ENCODE data around the gene CAMTA1. TPM values are rescaled to one million over a fixed set of nuclear protein-coding genes. Genes with fewer than 3 reads are reported as not detected.

CAMTA1 gene
- polyA plus RNA-seq, 1 of the 3 experiments (the other 2 are of a cell fraction): 63.1 TPM

DNA sequence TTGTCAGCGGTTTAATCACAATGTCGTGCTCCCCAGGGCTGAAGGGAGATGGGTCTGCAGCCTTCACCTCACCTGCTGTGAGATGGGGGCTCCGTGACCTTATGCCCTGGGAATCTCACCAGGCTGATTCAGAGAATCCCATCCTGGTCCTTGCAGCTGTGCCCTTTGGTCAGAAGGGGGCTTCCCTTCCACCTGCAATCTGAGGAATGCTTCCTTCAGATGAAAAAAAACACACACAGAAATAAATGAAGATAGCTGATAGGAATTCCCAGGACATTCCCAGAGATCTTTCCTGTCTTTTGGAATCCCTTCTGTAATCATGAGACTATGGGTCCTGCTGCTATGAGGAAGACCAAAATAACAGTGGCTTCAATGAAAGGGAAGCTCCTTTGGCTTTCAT is 858.8 kb downstream of the CAMTA1 start:
- Histone ChIP-seq H3K9me3 (no peaks in the 10 kb centered on the region), H2AFZ (ENCODE audit: low read depth) (no peak overlapping the region), H3K27ac (ENCODE audit: low read depth in 2 of 2, low read length in 1 of 2) (peak overlapping the region in 1 of 2 experiments; percentile 81; a peak in 2 of 4 replicates), H3K9ac (no peak overlapping the region), H3K36me3 (replicated peaks in 1 of 2; ENCODE audit: control insufficient read depth in 1 of 2, insufficient read depth in 2 of 2, low read length in 1 of 2) (no peaks in the 10 kb centered on the region), H4K20me1 (ENCODE audit: insufficient read depth) (no peaks in the 10 kb centered on the region), H3K4me2 (no peak overlapping the region), H3K4me1 (ENCODE audit: control insufficient read depth in 1 of 2, insufficient read depth in 2 of 2, low read depth in 1 of 2, low read length in 1 of 2) (peaks cover 0 to 64% of the 10 kb centered on the region in 2 experiments; a peak in 1 of 4 replicates), H3K9me2 (no peaks in the 10 kb centered on the region), H3K79me2 (ENCODE audit: insufficient read depth) (no peaks in the 10 kb centered on the region), H3K4me3 (ENCODE audit: low read depth in 2 of 2, low read length in 1 of 2) (no peak overlapping the region), H3F3A (replicated peaks; ENCODE audit: insufficient read depth) (no peaks in the 10 kb centered on the region), H3K27me3 (ENCODE audit: insufficient read depth) (no peaks in the 10 kb centered on the region)
- POLR2A ChIA-PET: no interaction called here
- 69% methylated on average over 3 of the region's 3 CpGs for WGBS (ENCODE audit: low lambda C conversion rate)
- TF ChIP-seq, protein P1, sequence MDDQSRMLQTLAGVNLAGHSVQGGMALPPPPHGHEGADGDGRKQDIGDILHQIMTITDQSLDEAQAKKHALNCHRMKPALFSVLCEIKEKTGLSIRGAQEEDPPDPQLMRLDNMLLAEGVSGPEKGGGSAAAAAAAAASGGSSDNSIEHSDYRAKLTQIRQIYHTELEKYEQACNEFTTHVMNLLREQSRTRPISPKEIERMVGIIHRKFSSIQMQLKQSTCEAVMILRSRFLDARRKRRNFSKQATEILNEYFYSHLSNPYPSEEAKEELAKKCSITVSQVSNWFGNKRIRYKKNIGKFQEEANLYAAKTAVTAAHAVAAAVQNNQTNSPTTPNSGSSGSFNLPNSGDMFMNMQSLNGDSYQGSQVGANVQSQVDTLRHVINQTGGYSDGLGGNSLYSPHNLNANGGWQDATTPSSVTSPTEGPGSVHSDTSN (IDR thresholded peaks at IDR 0.05): no peak
- TF ChIP-seq RAD21 (IDR thresholded peaks at IDR 0.05; ENCODE audit: low read length): no peak
- TF ChIP-seq, protein P2, sequence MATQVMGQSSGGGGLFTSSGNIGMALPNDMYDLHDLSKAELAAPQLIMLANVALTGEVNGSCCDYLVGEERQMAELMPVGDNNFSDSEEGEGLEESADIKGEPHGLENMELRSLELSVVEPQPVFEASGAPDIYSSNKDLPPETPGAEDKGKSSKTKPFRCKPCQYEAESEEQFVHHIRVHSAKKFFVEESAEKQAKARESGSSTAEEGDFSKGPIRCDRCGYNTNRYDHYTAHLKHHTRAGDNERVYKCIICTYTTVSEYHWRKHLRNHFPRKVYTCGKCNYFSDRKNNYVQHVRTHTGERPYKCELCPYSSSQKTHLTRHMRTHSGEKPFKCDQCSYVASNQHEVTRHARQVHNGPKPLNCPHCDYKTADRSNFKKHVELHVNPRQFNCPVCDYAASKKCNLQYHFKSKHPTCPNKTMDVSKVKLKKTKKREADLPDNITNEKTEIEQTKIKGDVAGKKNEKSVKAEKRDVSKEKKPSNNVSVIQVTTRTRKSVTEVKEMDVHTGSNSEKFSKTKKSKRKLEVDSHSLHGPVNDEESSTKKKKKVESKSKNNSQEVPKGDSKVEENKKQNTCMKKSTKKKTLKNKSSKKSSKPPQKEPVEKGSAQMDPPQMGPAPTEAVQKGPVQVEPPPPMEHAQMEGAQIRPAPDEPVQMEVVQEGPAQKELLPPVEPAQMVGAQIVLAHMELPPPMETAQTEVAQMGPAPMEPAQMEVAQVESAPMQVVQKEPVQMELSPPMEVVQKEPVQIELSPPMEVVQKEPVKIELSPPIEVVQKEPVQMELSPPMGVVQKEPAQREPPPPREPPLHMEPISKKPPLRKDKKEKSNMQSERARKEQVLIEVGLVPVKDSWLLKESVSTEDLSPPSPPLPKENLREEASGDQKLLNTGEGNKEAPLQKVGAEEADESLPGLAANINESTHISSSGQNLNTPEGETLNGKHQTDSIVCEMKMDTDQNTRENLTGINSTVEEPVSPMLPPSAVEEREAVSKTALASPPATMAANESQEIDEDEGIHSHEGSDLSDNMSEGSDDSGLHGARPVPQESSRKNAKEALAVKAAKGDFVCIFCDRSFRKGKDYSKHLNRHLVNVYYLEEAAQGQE (IDR thresholded peaks at IDR 0.05; ENCODE audit: low read depth, low read length): no peak
- no peak for TF ChIP-seq ELF1 (IDR thresholded peaks at IDR 0.05)
- no peak for TF ChIP-seq SMC3 (IDR thresholded peaks at IDR 0.05; ENCODE audit: low read depth, low read length)
- no peak for TF ChIP-seq RFX5 (IDR thresholded peaks at IDR 0.05; ENCODE audit: low read length)
- TF ChIP-seq, protein P3, sequence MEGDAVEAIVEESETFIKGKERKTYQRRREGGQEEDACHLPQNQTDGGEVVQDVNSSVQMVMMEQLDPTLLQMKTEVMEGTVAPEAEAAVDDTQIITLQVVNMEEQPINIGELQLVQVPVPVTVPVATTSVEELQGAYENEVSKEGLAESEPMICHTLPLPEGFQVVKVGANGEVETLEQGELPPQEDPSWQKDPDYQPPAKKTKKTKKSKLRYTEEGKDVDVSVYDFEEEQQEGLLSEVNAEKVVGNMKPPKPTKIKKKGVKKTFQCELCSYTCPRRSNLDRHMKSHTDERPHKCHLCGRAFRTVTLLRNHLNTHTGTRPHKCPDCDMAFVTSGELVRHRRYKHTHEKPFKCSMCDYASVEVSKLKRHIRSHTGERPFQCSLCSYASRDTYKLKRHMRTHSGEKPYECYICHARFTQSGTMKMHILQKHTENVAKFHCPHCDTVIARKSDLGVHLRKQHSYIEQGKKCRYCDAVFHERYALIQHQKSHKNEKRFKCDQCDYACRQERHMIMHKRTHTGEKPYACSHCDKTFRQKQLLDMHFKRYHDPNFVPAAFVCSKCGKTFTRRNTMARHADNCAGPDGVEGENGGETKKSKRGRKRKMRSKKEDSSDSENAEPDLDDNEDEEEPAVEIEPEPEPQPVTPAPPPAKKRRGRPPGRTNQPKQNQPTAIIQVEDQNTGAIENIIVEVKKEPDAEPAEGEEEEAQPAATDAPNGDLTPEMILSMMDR (IDR thresholded peaks at IDR 0.05): no peak
- TF ChIP-seq, protein P4, sequence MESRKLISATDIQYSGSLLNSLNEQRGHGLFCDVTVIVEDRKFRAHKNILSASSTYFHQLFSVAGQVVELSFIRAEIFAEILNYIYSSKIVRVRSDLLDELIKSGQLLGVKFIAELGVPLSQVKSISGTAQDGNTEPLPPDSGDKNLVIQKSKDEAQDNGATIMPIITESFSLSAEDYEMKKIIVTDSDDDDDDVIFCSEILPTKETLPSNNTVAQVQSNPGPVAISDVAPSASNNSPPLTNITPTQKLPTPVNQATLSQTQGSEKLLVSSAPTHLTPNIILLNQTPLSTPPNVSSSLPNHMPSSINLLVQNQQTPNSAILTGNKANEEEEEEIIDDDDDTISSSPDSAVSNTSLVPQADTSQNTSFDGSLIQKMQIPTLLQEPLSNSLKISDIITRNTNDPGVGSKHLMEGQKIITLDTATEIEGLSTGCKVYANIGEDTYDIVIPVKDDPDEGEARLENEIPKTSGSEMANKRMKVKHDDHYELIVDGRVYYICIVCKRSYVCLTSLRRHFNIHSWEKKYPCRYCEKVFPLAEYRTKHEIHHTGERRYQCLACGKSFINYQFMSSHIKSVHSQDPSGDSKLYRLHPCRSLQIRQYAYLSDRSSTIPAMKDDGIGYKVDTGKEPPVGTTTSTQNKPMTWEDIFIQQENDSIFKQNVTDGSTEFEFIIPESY (IDR thresholded peaks at IDR 0.05; ENCODE audit: borderline replicate concordance, low read depth): no peak
- TF ChIP-seq TEAD4 (IDR thresholded peaks at IDR 0.05; ENCODE audit: borderline replicate concordance, insufficient read depth): no peak
- TF ChIP-seq TCF12 (IDR thresholded peaks at IDR 0.05): no peak
- TF ChIP-seq MEF2A (IDR thresholded peaks at IDR 0.05; ENCODE audit: borderline replicate concordance, low read depth): no peak
- no peak for TF ChIP-seq NFIC (IDR thresholded peaks at IDR 0.05; ENCODE audit: borderline replicate concordance)
- TF ChIP-seq TAF1 (IDR thresholded peaks at IDR 0.05; ENCODE audit: borderline replicate concordance, low read depth, low read length): no peak
- TF ChIP-seq, protein P5, sequence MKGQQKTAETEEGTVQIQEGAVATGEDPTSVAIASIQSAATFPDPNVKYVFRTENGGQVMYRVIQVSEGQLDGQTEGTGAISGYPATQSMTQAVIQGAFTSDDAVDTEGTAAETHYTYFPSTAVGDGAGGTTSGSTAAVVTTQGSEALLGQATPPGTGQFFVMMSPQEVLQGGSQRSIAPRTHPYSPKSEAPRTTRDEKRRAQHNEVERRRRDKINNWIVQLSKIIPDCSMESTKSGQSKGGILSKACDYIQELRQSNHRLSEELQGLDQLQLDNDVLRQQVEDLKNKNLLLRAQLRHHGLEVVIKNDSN (IDR thresholded peaks at IDR 0.05; ENCODE audit: borderline replicate concordance, low read depth): no peak
- TF ChIP-seq FOSL2 (IDR thresholded peaks at IDR 0.05; ENCODE audit: borderline replicate concordance, low read depth): no peak
- TF ChIP-seq, protein P6, sequence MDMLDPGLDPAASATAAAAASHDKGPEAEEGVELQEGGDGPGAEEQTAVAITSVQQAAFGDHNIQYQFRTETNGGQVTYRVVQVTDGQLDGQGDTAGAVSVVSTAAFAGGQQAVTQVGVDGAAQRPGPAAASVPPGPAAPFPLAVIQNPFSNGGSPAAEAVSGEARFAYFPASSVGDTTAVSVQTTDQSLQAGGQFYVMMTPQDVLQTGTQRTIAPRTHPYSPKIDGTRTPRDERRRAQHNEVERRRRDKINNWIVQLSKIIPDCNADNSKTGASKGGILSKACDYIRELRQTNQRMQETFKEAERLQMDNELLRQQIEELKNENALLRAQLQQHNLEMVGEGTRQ (IDR thresholded peaks at IDR 0.05; ENCODE audit: borderline replicate concordance, low read depth, low read length): no peak
- DNase-seq: no peak
- CTCF ChIA-PET: interaction anchor here (0.7 to 2.8 kb wide), 12 partner anchors 9 to 925 kb away, joined by 3 to 18 read pairs (median 8); no protein-coding TSS in a partner anchor
